Measurements from ENCODE around the gene CD1D. TPM values are rescaled to one million over a fixed set of nuclear protein-coding genes. Genes with fewer than 3 reads are reported as not detected.

CD1D gene
- polyA plus RNA-seq, 1 of the 3 experiments (the other 2 are of a cell fraction) = not detected

DNA sequence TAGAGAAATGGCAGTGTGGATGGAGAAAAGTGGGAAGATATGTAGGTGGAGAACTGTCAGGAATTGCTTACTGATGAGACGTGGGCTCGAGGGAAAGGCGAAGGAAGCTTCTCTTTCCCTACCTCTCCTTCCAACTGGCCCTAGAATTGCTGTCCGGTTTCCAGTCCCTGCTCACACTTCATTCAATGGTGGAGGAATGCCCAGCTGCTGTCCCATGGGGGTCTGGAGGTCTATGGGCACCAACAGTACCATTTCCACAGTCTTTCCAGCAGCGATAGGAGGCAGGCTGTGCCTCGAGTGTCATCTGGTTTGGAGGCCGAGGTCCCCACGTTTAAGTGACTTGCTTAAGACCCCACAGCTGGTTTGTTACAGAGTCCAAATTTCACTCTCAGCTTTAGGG is 31.5 kb upstream of the CD1D start (continued):
- TF ChIP-seq, protein P1, sequence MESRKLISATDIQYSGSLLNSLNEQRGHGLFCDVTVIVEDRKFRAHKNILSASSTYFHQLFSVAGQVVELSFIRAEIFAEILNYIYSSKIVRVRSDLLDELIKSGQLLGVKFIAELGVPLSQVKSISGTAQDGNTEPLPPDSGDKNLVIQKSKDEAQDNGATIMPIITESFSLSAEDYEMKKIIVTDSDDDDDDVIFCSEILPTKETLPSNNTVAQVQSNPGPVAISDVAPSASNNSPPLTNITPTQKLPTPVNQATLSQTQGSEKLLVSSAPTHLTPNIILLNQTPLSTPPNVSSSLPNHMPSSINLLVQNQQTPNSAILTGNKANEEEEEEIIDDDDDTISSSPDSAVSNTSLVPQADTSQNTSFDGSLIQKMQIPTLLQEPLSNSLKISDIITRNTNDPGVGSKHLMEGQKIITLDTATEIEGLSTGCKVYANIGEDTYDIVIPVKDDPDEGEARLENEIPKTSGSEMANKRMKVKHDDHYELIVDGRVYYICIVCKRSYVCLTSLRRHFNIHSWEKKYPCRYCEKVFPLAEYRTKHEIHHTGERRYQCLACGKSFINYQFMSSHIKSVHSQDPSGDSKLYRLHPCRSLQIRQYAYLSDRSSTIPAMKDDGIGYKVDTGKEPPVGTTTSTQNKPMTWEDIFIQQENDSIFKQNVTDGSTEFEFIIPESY (IDR thresholded peaks at IDR 0.05; ENCODE audit: borderline replicate concordance, low read depth) = no peak

DNA sequence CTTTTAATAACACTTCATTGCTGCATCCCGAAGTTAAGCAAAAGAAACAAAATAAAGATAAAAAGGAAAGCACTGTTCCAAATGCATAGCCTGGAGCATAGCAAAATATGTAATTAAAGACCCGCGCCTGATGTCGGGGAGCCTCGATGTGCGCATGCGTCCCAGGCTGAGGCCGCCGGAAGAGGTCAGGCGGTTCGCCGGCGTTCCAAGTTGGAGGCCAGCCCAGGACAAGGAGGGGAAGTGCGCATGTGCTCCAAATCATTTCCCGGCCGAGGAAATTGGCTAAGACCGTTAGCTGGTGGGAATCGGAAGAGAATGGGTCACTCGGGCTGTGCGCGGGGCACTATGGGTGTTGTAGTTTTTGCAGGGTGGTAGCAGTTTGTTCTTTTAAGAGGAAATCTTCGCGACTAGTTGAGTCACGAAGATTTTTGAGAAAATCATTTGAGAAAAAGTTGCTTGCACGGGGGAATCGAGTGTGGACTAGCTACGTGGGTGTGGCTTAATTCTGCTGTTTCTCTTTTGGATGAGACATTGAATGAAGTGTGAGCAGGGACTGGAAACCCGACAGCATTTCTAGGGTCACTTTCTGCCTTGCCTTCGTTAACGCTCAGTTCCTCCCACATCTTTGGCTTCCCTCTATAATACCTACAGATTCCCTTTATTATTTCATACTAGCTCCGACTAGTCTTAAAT is 31.0 kb upstream of the CD1D start:
- Histone ChIP-seq H2AFZ (ENCODE audit: low read depth) (peak overlapping the region; percentile 99), H3K9ac (no peak overlapping the region), H3K9me2 (no peaks in the 10 kb centered on the region), H3K4me1 (ENCODE audit: control insufficient read depth in 1 of 2, insufficient read depth in 2 of 2, low read depth in 1 of 2, low read length in 1 of 2) (peaks cover 0 to 8% of the 10 kb centered on the region in 2 experiments; a peak in 2 of 4 replicates), H3K27ac (ENCODE audit: low read depth in 2 of 2, low read length in 1 of 2) (no peak overlapping the region), H3K4me2 (peak overlapping the region; percentile 73), H3K36me3 (replicated peaks in 1 of 2; ENCODE audit: control insufficient read depth in 1 of 2, insufficient read depth in 2 of 2, low read length in 1 of 2) (no peaks in the 10 kb centered on the region), H3K4me3 (ENCODE audit: low read depth in 2 of 2, low read length in 1 of 2) (peak overlapping the region; percentile 38 to 52), H4K20me1 (ENCODE audit: insufficient read depth) (no peaks in the 10 kb centered on the region), H3K79me2 (ENCODE audit: insufficient read depth) (no peaks in the 10 kb centered on the region), H3F3A (replicated peaks; ENCODE audit: insufficient read depth) (peaks cover 7% of the 10 kb centered on the region), H3K9me3 (no peaks in the 10 kb centered on the region), H3K27me3 (ENCODE audit: insufficient read depth) (no peaks in the 10 kb centered on the region; the same call in 1 of the 2 replicates)
- TF ChIP-seq, protein P2, sequence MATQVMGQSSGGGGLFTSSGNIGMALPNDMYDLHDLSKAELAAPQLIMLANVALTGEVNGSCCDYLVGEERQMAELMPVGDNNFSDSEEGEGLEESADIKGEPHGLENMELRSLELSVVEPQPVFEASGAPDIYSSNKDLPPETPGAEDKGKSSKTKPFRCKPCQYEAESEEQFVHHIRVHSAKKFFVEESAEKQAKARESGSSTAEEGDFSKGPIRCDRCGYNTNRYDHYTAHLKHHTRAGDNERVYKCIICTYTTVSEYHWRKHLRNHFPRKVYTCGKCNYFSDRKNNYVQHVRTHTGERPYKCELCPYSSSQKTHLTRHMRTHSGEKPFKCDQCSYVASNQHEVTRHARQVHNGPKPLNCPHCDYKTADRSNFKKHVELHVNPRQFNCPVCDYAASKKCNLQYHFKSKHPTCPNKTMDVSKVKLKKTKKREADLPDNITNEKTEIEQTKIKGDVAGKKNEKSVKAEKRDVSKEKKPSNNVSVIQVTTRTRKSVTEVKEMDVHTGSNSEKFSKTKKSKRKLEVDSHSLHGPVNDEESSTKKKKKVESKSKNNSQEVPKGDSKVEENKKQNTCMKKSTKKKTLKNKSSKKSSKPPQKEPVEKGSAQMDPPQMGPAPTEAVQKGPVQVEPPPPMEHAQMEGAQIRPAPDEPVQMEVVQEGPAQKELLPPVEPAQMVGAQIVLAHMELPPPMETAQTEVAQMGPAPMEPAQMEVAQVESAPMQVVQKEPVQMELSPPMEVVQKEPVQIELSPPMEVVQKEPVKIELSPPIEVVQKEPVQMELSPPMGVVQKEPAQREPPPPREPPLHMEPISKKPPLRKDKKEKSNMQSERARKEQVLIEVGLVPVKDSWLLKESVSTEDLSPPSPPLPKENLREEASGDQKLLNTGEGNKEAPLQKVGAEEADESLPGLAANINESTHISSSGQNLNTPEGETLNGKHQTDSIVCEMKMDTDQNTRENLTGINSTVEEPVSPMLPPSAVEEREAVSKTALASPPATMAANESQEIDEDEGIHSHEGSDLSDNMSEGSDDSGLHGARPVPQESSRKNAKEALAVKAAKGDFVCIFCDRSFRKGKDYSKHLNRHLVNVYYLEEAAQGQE (IDR thresholded peaks at IDR 0.05; ENCODE audit: low read depth, low read length) = no peak
- TF ChIP-seq POLR2AphosphoS5 (IDR thresholded peaks at IDR 0.05; ENCODE audit: low read depth, low read length) (peak; percentile 42; the same call in 1 of the 2 replicates), FOSL2 (IDR thresholded peaks at IDR 0.05; ENCODE audit: borderline replicate concordance, low read depth) (no peak), MXI1 (IDR thresholded peaks at IDR 0.05; ENCODE audit: low read depth, low read length) (no peak), RXRA (IDR thresholded peaks at IDR 0.05; ENCODE audit: borderline replicate concordance, low read depth) (no peak), NFIC (IDR thresholded peaks at IDR 0.05; ENCODE audit: borderline replicate concordance) (no peak), TCF12 (IDR thresholded peaks at IDR 0.05) (no peak), SIN3A (IDR thresholded peaks at IDR 0.05; ENCODE audit: borderline replicate concordance, low read depth, low read length) (no peak), NRF1 (IDR thresholded peaks at IDR 0.05; ENCODE audit: low read depth, low read length) (peak; percentile 73), EP300 (IDR thresholded peaks at IDR 0.05; ENCODE audit: borderline replicate concordance in 1 of 2, low read depth in 1 of 2, low read length in 1 of 2) (no peak), TEAD4 (IDR thresholded peaks at IDR 0.05; ENCODE audit: borderline replicate concordance, insufficient read depth) (no peak), ELF1 (IDR thresholded peaks at IDR 0.05) (peak; percentile 74; the same call in 1 of the 2 replicates), RCOR1 (IDR thresholded peaks at IDR 0.05; ENCODE audit: low read length) (no peak), RAD21 (IDR thresholded peaks at IDR 0.05; ENCODE audit: low read length) (no peak), GABPA (IDR thresholded peaks at IDR 0.05; ENCODE audit: low read depth) (peak; percentile 79)
- TF ChIP-seq, protein P3, sequence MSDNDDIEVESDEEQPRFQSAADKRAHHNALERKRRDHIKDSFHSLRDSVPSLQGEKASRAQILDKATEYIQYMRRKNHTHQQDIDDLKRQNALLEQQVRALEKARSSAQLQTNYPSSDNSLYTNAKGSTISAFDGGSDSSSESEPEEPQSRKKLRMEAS (IDR thresholded peaks at IDR 0.05; ENCODE audit: low read depth) = peak; percentile 24; the same call in 1 of the 2 replicates
- TF ChIP-seq, protein P4, sequence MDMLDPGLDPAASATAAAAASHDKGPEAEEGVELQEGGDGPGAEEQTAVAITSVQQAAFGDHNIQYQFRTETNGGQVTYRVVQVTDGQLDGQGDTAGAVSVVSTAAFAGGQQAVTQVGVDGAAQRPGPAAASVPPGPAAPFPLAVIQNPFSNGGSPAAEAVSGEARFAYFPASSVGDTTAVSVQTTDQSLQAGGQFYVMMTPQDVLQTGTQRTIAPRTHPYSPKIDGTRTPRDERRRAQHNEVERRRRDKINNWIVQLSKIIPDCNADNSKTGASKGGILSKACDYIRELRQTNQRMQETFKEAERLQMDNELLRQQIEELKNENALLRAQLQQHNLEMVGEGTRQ (IDR thresholded peaks at IDR 0.05; ENCODE audit: borderline replicate concordance, low read depth, low read length) = no peak
- TF ChIP-seq, protein P5, sequence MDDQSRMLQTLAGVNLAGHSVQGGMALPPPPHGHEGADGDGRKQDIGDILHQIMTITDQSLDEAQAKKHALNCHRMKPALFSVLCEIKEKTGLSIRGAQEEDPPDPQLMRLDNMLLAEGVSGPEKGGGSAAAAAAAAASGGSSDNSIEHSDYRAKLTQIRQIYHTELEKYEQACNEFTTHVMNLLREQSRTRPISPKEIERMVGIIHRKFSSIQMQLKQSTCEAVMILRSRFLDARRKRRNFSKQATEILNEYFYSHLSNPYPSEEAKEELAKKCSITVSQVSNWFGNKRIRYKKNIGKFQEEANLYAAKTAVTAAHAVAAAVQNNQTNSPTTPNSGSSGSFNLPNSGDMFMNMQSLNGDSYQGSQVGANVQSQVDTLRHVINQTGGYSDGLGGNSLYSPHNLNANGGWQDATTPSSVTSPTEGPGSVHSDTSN (IDR thresholded peaks at IDR 0.05) = peak; percentile 34; the same call in 1 of the 2 replicates
- POLR2A ChIA-PET = no interaction called here
- 6% methylated on average over 31 of the region's 31 CpGs for WGBS (ENCODE audit: low lambda C conversion rate)
- DNase-seq = peak; percentile 75
- CTCF ChIA-PET = interaction anchor here (1.2 kb wide), 1 partner anchor 54 kb away, joined by 3 read pairs; no protein-coding TSS in a partner anchor

Measured in SK-N-SH (cell line).